HT1080 (cell line): ENCODE data around the gene RPL14. TPM values are rescaled to one million over a fixed set of nuclear protein-coding genes. Genes with fewer than 3 reads are reported as not detected.
A peak's percentile ranks its signal among the peaks of the same experiment; 100 is the strongest.

Experiments
- DNase-seq: peaks from one replicate; pipeline ENCODE4 v3.0.0-alpha.2; 2015; ENCODE audit warnings: low read depth
- polyA plus RNA-seq, 2 experiments: library from polyadenylated mRNA; depleted of rRNA; stranded (reverse); fragments of >200 nt; gene quantifications; 2 replicates each; pipeline ENCODE4 v1.2.3, GENCODE V29; 2015
- total RNA-seq: library from RNA; depleted of rRNA; stranded (reverse); fragments of >200 nt; shearing (Covaris generic); gene quantifications from 2 replicates; pipeline ENCODE4 v1.2.3, GENCODE V29; 2014; rRNA removed

Gene RPL14
- 916 and 971 TPM in 2 replicates for total RNA-seq
- 933 and 966 TPM in 2 replicates for polyA plus RNA-seq (2015; cell fraction: cytosol; rRNA removed)
- 298 and 308 TPM in 2 replicates for polyA plus RNA-seq (2015; cell fraction: nucleus; rRNA removed)

DNA sequence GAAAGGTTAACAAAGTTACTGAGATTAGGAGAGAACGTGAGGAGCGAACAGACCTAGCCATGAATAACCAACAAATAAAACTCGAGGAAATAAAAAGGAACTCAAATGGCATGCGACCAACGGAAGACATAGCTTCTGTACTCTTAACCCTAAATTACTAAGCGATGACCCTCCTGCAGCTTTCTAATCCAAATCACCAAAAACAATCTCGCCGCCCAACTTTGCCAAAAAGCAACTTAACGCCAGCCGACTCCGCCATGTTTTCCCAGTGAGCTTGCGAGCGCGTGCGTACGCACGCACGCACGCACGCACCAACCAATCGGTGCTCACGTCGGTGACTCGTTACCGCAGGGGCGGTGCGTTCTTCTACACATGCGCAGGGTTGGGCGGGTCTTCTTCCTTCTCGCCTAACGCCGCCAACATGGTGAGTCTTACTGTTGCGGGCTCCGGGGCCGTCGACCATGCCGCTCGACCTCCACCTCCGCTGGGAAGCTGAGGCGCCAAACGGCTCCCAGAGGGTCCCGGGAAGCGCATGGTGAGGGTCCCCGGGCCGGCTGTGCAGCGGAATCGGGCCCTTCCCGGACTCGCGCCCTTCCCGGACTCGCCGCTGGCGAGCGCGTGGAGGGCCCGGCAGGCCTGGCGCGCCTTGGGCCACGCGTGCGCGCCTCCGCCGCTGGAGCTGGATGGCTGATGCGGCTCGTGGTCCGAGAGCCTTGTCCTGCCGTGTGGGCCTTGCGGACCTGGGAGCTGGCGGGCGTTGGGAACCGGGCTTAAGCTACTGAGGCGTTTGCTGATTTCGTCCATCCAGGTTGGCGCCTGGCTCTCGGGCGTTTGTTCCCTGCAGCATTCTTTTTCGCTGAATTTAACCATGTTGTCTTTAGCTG is at the start of gene RPL14:
Gene RPL14, plus strand, starts transcription at position 400 of the 884 bp plus-strand sequence. Its CDS starts 133 bp downstream, at position 533.
- DNase-seq, result peak; percentile 91

DNA sequence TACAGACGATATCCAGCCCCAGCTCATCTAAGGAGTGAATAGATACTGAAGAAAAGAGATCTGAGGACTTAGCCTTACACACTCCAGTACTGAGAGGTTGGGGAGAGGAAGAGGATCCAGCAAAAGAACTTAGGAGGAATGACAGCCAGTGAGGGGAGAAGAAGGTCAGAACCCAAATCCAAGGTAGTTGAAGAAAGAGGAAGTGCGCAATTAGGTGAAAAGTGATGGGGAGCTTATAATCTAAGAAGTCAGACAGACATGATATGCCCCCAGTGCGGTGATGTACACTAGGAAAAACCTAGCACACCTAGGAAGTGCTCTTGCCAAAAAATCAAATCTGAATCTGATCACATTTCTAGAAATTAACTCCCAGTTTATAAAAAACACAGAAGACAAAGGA is 49.5 kb upstream of the RPL14 start:
- no peak for DNase-seq

DNA sequence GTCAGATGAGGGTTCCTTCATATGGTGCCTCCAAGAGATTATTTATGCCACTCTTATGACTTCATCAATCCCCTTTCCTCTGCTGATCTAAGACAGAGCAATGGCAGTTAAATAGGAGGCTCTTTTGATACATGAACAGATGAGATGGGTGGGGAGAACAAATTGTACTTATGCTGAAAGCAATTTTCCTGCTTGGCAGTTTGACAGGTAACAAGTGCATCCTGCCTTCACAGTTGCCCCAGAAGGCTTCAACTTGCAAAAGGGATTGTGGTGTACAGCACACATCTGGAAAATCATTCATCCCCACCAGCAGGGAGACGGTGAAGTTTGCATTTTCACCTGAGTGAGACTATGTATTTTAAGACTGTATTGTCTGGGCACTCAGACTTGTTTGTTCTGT is 42.9 kb upstream of the RPL14 start:
- DNase-seq, result no peak

DNA sequence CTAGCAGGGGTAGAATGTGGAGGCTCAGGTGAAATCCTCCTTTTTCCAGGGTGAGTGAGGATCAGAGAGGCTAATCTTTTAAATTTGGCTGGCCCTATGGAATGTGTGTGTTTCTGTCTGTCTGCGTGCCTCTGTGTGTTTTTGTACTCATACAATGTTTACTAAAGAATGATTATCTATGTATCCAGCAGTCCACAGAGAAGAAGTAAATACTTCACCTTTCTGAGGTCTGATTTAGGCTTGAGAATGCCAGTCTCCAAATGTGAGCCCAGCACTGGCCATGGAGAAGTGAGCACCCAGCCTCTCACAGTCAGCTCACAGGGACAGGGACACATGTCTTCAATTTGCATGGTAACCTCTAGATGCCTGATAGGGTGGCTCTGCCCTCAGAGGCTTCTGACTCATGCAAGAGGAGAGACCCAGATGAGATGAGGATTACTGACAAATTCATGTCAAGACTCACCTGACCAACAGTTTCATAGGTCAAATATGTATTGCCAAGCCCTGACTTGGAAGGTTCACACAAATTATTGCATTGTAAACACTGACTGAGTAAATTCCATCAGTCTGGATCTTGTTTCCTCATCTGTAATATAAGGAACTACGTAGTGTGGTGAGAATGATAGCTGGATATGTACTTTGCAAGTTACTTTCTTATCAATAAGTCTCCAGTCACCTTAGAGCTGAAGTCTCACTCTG is 39.1 kb upstream of the RPL14 start:
- DNase-seq, result no peak

DNA sequence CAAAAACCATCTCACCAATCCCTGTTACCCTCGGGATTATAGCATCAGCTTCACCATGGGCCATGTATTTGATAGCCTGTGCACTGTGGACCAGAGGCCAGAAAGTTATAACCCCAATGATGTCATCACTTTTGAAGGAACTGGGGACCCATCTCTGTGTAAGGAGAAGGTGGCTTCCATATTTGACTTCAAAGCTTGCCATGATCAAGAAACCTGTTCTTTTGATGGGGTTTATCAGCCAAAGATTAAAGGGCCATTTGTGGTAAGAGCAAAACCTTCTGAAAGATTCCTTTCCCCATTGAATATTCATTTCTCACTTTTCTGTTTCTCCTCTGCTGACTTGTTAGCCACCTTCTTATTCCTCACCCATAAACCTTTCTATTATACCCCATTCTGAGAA is 34.3 kb upstream of the RPL14 start:
- no peak for DNase-seq

DNA sequence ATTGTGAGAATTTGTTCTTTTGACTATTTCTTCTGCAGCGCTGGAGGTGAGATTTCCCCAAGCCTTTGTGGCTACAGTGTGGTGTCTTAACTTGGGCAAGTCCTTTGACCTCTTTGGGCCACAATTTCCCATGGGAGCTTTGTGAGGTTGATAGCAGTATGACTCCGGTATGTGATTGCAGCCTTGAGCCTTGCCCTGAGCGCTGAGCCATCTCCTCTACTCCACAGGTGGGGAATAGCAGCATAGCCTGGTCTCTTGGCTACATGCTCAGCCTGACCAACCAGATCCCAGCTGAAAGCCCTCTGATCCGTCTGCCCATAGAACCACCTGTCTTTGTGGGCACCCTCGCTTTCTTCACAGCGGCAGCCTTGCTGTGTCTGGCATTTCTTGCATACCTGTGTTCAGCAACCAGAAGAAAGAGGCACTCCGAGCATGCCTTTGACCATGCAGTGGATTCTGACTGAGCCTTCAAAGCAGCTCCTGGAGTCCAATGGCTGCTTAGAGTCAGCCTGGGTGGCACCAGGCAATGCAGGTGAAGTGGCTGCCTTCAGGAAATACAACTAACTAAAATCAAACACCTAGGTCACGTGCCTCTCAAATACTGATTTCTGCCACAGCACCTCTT is 30.0 kb upstream of the RPL14 start:
- no peak for DNase-seq

DNA sequence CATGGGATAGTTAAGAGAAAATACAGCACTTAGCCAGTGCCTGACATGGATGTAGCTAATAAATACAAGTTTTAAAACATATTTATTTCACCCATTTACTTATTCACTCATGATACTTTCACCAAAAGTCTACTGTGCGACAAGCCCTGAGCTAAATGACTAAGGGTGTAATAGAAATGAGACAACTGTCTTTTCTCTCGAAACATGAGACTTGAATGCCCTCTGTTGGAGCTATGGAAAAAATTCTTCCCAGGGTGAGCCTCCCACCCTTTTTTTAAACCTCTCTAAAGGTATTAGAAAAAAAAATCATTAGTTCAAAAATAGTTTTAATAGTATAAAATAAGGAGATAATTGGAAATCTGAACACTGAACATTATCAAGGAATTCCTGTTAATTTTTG is 24.3 kb upstream of the RPL14 start:
- DNase-seq, result peak; percentile 27

DNA sequence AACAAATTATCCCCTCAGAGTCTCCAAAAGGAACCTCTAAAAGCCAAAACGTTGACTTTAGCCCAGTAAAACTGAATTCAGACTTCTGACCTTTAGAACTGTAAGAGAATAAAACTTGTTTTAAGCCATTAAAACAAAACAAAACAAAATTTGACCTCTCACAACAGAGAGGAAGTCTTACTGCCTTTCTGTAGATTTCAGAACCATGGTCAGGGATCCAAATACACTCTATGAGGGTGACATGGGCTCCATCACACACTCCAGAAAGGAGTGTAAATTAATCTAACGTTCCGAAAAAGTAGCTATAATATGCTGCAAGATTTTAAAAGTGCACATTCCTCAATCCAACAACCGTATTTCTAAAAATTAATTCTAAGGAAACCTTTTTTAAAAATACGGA is 19.2 kb upstream of the RPL14 start:
- no peak for DNase-seq

DNA sequence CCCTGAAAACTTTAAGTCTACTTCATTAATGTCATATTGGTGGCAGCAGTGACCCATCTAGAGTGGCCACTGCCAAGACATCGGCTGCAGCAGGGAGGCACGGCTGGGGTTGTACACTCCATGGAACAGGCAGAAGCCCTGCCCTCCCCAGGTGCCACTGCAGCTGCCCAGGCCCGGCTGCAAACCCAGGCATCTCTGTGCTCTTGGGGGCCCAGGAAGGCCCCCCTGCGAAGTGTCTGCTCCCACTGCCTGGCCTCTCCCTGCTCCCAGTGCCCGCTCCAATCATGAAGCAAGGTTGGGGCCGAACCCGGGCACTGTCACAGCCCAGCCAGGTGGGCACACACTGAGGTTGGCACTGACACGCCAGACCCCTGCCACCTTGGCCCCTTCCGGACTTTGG is 12.1 kb upstream of the RPL14 start:
- DNase-seq, result no peak

DNA sequence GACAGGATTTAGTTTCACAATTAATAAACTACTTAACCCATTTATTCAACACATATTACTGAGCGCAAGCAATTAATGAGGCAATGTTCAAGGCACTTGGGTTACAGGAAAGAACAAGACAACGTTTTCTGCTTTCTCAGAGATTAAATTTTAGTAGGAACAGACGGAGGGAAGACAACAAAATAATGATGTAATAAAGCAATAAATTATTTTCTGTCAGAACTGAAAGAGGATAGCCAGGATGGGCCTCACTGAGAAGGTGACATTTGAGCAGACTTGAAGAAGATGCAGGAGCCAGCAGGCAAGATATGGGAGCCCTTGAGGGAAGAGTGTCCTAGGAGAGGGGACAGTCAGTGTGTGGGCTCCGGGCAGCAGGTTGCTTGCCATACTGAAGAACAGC is 11.3 kb upstream of the RPL14 start:
- no peak for DNase-seq

DNA sequence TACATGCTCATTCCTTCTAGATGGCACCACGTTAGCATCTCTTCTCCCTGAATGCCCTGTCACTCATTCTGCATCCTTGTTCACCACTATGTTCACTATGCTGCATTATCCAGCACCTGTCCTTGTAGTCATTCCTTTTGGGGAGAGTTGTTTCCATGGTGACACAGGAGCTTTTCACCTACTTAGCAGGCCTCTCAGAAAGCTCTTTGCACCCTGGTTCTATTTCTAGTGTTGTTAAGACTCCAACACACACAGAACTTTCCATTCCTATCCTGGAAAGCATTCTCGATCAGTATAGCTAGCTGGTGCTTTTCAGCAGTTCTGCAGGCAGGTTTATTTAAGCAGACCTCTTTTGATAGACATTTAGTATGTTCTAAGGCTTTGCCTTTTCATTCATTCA is 6.7 kb upstream of the RPL14 start:
- no peak for DNase-seq

DNA sequence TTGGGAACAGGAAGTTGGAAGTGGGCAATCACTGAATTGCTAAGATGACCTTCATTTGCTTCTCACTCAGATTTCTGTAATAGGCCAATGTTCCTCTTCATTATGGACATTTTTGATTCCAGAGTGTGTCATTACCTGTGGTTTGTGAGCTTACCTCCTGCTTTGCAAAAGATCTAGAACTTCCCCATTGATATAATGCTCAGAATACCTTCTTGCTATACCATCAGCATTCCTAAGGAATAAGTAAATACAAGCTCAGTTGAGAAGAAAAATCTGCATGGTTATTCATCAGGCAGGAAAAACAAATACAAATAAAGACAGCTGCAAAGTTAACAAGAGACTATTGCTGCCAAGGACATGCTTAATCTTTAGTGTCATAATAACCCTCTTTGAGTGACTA is 5.6 kb upstream of the RPL14 start:
- DNase-seq, result no peak

DNA sequence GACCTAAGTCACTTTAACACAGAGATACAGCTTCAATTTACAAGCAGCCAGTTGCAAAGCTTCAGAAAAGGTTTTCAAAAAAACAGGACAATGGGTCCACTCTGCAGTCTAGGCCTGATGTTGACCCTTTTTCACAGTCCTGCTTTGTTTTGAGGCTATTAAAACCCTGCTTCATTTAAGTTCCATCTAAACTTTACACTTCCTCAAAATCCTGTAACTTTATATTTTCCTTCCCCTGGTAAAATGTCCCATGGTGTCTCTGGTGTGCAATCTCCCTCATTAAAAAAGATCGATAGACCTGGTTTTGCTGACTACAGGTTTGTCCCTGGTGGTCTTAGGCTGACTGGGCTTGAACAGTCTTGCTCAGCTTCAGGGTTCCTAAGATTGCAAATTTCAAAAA is 5.1 kb upstream of the RPL14 start:
- no peak for DNase-seq

DNA sequence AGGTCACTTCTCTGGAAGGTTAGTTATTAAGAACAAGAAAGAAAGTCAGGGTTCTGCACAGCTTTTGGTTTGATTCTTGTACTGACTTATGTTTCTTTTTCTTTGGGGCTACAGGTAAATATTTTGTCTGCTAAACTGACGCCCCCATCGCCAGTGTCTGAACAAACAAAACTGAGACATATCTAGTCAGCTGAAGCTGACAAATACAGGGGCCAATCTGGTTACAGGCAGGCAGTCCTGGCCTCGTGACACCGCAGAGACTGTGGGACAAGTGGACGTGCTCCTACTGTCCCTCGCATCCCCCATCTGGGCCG is 4.6 kb upstream of the RPL14 start:
- no peak for DNase-seq

DNA sequence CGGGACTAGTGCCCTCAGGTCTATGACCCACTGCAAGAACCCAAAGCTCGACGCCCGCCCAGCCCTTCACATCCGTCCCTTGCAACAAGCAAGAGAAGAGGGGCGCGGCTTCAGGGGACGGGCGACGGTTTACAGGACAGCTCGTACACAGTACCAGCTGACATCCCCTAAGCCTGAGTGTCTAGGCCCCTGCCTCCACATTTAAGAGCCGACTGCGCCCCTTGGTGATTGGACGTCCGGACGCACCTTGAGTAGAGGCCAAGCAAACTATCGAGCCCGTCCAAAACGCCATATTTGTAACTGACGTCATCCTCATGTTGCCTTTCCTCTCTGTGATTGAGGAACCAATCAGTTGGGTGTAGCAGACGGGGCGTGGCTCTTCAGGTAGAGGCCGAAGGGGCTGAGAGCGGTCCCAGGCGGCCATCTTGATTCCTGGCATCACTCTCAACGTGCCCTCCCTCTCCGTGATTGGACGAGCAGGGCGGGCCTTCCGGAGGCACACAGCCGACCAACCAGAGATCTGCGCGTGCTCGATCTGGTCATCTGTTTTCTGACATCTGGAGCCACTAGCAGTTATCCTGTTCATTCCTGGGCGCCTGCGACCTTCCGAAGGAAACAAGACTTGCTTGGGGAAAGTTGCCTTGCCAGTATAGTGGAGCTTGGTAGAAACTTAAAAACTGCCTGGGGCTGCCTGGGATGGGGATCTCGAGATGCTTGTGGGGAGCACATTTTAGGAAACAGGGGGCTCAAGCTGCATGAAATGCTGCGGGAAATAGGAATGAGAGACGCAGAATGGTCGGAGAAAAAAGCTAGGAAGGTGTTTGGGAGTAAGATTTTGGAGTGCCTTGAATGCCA is 4.0 kb upstream of the RPL14 start:
- peak; percentile 99 for DNase-seq

DNA sequence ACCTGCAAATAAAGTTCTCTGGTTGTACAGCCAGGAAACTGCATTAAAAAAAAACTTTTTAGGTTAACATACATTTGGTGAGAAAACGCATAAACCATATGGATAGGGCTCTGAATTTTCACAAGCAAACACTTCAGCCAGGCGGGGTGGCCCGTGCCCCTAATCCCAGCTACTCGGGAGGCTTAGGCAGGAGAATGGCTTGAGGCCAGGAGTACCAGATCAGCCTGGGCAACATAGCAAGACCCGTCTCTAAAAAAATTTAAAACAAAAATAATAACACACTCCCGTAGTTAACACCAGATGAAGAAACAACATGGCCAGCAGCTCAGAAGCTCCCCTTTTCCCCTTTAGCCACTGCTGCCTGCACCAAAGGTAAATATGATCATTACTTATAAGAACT is 3.2 kb upstream of the RPL14 start:
- no peak for DNase-seq

DNA sequence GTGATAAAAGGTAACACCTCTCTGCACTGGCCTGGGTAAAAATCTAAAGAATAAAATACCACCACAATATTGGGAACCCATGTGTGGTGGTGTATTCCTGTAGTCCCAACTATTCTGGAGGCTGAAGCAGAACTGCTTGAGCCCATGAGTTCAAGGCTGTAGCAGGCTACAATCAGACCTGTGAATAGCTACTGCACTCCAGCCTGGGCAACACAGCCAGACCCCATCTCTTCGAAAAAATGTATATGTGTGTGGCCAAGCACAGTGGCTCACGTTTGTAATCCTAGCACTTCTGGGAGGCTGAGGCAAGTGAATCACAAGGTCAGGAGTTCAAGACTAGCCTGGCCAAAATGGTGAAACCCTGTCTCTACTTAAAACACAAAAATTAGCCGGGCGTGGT is 1.8 kb upstream of the RPL14 start:
- no peak for DNase-seq

DNA sequence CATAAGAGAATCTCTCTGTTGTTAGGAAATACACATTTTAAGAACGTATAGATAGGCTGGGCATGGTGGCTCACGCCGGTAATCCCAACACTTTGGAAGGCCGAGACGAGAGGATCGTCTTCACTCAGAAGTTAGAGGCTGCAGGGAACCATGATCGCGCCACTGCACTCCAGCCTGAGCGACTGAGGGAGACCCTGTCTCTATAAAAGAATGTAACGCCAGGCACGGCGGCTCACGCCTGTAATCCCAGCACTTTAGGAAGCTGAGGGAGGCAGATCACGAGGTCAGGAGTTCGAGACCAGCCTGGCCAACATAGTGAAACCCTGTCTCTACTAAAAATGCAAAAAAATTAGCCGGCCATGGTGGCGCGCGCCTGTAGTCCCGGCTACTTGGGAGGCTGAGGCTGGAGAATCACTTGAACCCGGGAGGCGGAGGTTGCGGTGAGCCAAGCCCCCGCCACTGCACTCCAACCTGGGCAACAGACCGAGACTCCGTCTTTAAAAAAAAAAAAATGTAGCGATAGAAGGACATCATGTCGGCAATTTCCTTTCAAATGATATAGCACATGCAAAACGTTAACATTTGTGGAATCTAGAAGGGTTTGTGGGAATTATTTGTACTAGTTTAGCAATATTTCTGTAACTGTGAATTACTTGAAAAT is 730 bp upstream of the RPL14 start:
- no peak for DNase-seq

DNA sequence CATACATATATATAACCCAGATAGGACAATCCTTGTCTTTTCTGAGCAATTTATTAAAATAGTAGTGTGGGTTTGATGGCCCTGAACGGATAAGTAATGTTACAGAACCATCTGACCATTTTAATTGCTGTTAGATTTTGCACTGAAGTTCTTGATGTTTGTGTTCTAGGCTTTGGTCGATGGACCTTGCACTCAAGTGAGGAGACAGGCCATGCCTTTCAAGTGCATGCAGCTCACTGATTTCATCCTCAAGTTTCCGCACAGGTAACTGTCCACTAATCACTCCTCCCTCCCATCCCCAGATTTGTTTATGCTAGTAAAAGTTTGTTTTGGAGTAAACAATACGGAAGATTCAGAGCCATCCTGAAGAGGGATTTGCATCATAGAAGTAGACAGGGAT is 1.3 kb downstream of the RPL14 start:
- DNase-seq, result no peak

DNA sequence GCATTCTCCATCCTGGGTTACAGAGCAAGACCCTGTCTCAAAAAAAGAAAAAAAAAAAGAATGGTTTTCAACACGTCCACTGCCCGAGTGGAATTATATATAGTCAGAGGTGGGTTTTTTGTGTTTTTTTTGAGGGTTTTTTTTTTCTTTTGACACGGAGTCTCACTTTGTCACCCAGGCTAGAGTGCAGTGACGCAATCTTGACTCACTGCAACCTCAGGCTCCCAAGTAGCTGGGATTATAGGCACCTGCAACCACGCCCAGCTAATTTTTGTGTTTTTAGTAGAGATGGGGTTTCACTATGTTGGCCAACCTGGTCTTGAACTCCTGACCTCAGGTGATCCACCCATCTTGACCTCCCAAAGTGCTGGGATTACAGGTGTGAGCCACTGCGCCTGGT is 3.3 kb downstream of the RPL14 start:
- peak; percentile 22 for DNase-seq

DNA sequence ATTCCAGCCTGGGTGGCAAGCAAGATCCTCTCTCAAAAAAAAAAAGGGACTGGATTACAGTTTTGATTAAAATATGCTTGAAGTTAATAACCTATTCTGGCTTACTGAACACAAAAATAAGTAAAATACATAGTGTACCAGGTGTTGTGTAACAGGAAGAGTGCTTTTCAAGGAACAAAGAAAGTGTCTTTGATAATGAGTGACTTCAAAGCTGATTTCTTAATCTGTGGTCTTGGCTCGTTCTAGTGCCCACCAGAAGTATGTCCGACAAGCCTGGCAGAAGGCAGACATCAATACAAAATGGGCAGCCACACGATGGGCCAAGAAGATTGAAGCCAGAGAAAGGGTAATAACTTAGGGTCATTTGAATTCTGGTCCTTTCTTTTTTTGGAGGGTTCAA is 4.0 kb downstream of the RPL14 start:
- no peak for DNase-seq
